ENCODE measurements around the gene SNX15. TPM values are rescaled to one million over a fixed set of nuclear protein-coding genes. Genes with fewer than 3 reads are reported as not detected.
"Not testable (repeated sequence)": the region's sequence is repeated elsewhere in the genome, so short reads cannot be mapped to it uniquely, and the experiment has no call there.

Gene SNX15
- total RNA-seq, 1 donor from 2014 or later, result 18.3 TPM

DNA sequence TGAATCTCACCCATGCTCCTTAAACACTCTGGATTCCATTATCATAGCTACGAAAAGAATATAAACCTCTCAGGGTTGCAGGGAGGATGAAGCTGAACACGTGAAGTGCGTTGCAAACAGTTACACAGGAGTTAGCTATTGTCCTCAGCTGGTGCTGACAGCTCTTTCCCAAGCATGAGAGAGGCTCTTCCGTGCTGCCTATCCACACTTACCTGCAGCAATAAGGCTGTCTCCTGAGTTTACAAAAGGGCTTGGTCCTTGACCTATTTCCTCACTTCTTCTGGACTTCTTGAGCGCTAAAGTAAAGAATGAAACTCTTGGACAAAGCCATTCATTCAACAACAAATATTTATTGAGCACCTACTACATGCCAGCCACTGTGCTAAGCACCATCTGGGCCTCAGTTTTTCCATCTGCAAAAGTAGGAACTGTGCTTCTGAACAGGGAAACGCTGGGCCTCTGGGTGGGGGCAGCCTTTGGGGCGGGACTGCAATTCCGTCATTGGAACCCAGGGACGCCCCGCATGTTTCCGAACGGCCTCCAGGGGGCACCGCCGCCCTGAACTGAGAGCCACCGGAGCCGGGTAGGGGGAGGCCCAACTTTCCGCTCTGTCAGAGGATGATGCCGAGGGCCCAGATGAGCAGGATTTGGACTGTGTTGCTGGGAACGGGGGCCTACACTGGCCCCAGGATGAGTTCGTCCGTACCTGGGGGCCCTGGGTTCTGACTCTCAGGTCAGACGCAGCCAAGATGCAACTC lies 13.9 kb upstream of the SNX15 start:
- peak; percentile 97 for DNase-seq (ENCODE audit: missing footprints)
- intact Hi-C loops (cut with DNase I), result loop anchor here (5.0 kb wide), 3 partner anchors 96 to 169 kb away; partner anchors contain the start of genes ATG2A and CAPN1
- peak; percentile 95 for ATAC-seq

DNA sequence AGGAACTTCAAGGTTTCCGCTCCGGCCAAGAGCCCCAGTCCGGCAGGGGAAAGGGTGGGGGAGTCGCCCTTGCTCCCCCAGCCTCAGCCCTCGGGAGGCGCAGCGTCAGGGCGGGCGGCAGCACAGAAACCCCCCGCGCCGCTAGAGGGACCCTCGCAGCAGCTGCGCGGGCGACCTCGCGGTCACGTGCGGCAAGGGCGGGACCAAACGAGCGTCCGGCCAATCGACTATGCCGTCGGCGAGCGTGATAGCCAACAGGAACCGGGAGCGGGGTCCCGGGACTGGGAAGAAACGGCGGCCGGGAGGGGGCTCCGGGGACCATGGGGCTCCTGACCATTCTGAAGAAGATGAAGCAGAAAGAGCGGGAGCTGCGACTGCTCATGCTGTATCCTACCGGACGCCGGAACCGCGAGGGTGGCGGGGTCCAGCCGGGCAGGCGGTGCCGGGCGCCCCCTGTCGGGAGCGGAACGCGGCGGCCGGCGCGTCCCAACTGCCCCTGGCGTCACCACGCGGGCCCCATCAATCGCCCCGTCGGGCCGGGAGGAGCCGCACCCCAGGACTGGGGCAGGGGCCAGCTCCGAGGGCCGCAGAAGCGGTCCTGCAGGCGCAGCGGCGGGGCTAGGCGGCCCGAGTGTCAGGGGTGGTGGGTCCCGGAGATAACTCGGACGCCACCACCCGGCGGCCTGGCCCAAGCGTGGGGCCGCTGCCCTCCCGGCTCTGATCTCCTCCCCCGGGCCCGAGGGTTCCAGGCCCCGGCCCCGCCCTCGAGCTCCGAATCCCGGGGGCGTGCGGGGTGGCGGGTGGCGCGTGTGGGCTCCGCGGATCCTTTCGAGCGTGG lies 13.1 kb upstream of the SNX15 start, which contains the start of gene ARL2:
ARL2 (plus strand) TSS at position 273 of the 838 bp plus-strand sequence; CDS start at position 321, 48 bp downstream.
- intact Hi-C loops (cut with DNase I), result loop anchor here (2.0 to 5.0 kb wide), 4 partner anchors 97 to 168 kb away; partner anchors contain the start of genes ATG2A, CAPN1 and TM7SF2
- DNase-seq (ENCODE audit: missing footprints), result peak; percentile 97
- peak; percentile 93 for ATAC-seq

DNA sequence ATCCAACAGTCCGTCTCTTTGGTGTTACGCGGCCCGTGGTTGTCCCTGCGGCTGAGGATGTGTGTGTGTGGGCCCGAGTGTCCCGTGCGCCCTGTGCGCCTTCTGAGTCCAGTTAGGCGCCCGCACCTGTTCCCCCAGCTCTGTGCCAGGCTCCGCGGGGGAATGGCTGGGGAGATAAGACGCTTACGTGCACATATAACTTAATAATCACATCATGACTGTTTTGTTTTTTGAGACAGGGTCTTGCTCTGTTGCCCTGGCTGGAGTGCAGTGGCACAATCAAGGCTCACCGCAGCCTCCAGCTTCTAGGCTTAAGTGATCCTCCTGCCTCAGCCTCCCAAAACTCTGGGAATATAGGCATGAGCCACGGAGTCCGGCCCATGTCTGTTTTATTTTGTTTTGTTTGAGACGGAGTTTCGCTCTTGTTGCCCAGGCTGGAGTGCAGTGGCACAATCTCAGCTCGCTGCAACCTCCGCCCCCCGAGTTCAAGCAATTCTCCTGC lies 12.5 kb upstream of the SNX15 start:
- peak; percentile 77 for DNase-seq (ENCODE audit: missing footprints)

DNA sequence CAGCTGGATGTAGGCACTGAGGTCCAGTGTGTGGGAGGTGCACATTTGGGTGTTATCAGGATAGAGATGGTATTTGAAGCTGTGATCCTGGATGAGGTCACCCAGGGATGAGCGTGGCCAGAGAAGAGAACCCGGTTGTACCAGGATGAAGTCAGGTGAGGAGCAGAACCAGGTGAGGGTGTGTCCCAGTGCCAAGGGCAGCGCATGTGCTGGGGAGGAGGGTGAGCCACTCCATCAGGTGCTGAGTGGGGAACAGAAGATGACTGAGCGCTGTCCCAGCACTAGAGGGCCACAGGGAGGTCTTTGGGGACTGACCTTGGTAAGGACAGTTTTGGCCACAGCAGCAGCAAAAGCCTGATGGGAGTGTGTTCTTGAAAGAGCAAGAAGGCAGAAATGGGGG lies 10.5 kb upstream of the SNX15 start:
- DNase-seq (ENCODE audit: missing footprints) (peak; percentile 8), ATAC-seq (no peak)
- intact Hi-C loops (cut with DNase I), result no loop called here

More for the DNA sequence above, 12.5 kb upstream of the SNX15 start:
- intact Hi-C loops (cut with DNase I), result loop anchor here (2.0 to 5.0 kb wide), 4 partner anchors 96 to 168 kb away; partner anchors contain the start of genes ATG2A, CAPN1 and TM7SF2
- no peak for ATAC-seq

- intact Hi-C loops (cut with DNase I), result no loop called here
- DNase-seq (ENCODE audit: missing footprints) (peak; percentile 13), ATAC-seq (no peak)
Observed at GRCh38 chr11:65017937-65018336, 9.3 kb upstream of the SNX15 start.

DNA sequence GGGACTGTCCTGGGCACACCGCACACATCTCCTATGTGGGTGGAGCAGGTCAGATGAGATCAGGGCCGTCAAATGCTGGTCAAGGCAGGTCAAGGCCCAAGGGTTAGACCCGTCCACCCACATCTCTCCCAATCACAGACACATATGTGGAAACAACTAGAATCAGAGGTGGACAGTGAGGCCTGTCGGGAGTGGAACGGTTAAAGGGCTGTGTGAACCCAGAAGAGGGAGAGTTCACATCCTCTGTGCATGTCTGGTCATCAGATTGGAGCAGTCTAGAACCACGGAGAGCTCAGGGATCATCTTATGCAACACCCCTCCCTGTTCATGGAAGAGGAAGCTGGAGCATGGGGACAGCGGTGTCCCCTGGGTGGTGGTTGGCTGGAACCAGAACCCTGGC lies 7.4 kb upstream of the SNX15 start:
- intact Hi-C loops (cut with DNase I), result no loop called here
- no peak for ATAC-seq
- DNase-seq (ENCODE audit: missing footprints), result peak; percentile 39

GRCh38 chr11:65021003-65021402 lies 6.2 kb upstream of the SNX15 start:
- DNase-seq (ENCODE audit: missing footprints) (no peak), ATAC-seq (no peak)
- intact Hi-C loops (cut with DNase I), result no loop called here

GRCh38 chr11:65021509-65021908 lies 5.7 kb upstream of the SNX15 start:
- DNase-seq (ENCODE audit: missing footprints) (peak; percentile 20), ATAC-seq (no peak)
- intact Hi-C loops (cut with DNase I), result no loop called here

- ATAC-seq; intact Hi-C loops (cut with DNase I): not testable (repeated sequence)
- DNase-seq (ENCODE audit: missing footprints), result peak; percentile 16
Observed at GRCh38 chr11:65023502-65023901, 3.7 kb upstream of the SNX15 start.

DNA sequence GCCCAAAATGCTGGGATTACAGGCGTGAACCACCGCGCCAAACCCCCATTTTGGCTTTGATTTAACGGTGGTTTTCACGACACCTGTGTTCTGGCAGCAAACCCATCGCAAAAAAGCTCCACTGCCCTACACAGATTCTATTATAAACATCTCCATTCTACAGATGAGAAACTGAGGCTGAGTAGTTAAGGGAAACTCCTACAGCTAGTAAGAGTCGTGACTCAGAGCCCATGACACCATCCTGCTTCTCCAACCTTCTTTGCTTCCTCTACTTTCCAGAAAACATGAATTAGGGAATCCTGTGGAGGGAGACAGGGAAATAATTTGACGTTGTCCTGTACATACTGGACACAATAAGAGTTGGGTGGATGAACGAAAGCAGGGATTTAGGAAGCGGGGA lies 429 bp upstream of the SNX15 start:
- no peak for ATAC-seq
- intact Hi-C loops (cut with DNase I), result loop anchor here (2.0 to 5.0 kb wide), 3 partner anchors 14 to 105 kb away; partner anchors contain the start of genes CDCA5, PPP2R5B, SAC3D1 and ZFPL1

GRCh38 chr11:65032216-65032615 lies 5.0 kb downstream of the SNX15 start:
- peak; percentile 37 for DNase-seq (ENCODE audit: missing footprints)
- no peak for ATAC-seq
- intact Hi-C loops (cut with DNase I), result no loop called here

More for the DNA sequence above, 429 bp upstream of the SNX15 start:
- peak; percentile 9 for DNase-seq (ENCODE audit: missing footprints)

DNA sequence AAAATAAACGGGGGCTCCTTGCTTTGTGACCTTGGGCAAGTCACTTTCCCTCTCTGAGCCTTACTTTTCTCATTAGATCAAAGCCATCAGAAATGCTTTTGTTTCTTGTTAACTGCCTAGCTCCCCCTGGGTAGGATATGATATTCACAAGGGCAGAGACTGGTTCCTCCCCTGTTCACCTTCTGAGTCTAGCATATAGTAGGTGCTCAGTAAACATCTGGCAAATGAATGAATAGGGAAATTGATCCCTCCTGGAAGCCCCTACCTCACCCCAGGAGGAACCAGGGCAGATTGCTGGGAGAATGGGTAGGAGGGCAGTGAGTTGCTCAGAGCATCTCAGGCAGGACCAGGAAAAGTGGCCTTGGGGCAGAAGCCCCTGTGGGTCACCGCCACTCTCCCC lies 7.2 kb downstream of the SNX15 start:
- DNase-seq (ENCODE audit: missing footprints) (no peak), ATAC-seq (no peak)
- intact Hi-C loops (cut with DNase I), result no loop called here

DNA sequence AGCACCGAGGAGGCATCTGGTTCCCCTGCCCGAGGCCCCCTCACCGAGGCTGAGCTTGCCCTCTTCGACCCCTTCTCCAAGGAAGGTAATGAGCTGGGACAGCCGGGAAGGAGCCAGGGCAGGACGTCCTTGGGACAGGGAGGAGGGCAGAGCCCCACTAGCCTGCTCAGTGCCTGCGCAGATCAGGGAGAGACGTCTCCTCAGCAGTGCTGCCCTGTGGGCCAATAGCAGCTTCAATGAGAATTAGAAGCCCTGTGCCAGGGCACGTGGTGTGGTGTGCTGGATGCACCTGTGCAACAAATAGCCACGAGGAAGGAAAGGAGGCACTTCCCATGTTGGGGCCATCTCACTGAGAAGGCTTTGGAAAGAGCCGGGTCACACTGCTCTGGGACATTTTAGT lies 8.3 kb downstream of the SNX15 start:
- ATAC-seq (no peak), DNase-seq (ENCODE audit: missing footprints) (peak; percentile 23)
- intact Hi-C loops (cut with DNase I), result no loop called here

DNA sequence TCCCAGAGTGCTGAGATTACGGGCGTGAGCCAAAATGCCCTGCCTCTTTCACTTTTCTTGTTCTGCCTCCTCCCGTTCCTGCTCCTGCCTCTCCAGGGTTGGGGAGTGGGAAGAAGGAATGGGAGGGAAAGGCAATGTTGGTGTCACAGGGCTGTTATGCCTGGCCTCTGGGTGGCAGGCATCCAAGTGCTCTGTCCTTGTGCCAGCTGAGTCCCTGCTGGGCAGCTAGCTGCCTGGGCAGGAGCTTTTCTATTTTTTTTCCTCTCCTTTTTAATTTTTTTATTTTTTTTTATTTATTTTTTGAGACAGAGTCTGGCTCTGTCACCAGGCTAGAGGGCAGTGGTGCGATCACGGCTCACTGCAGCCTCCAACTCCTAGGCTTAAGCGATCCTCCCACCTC lies 9.7 kb downstream of the SNX15 start:
- DNase-seq (ENCODE audit: missing footprints), result peak; percentile 76
- intact Hi-C loops (cut with DNase I), result no loop called here

GRCh38 chr11:65040520-65040846 lies 13.2 kb downstream of the SNX15 start:
- intact Hi-C loops (cut with DNase I), result loop anchor here (2.0 to 5.0 kb wide), 2 partner anchors 14 to 42 kb away; partner anchors contain the start of genes CDCA5, SNX15 and ZFPL1
- DNase-seq (ENCODE audit: missing footprints) (no peak), ATAC-seq (no peak)

More for the DNA sequence above, 9.7 kb downstream of the SNX15 start:
- ATAC-seq, result no peak

DNA sequence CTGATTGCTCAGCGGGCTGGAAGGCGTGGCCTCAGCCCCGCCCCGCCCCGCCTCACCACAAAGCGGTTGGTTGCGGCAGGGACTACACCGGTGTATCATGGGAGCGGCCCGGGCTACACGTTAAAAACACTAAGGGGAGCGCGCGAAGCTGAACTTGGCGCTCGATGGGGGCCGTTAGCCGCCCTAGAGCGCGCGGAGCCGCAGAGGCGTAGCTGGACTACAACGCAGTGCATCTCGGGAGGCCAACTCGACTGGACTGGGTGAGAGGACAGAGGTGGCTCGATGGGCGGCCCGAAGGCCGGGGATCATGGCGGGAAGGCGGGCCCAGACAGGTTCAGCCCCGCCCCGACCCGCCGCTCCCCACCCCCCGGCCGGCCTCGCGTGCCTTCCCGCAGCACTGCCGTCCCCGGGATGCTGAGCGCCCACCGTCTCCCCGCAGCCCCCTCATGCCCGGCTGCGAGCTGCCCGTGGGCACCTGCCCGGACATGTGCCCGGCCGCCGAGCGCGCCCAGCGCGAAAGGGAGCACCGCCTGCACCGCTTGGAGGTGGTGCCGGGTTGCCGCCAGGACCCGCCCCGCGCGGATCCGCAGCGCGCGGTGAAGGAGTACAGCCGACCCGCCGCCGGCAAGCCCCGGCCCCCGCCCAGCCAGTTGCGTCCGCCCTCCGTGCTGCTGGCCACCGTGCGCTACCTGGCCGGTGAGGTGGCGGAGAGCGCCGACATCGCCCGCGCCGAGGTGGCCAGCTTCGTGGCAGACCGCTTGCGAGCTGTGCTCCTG lies 13.8 kb downstream of the SNX15 start, which contains the start of gene SAC3D1:
SAC3D1 (plus strand) TSS at position 364 of the 776 bp plus-strand sequence; CDS start at position 447, 83 bp downstream.
- intact Hi-C loops (cut with DNase I), result loop anchor here (2.0 to 5.0 kb wide), 2 partner anchors 14 to 41 kb away; partner anchors contain the start of genes CDCA5, SNX15 and ZFPL1
- DNase-seq (ENCODE audit: missing footprints) (peak; percentile 95), ATAC-seq (peak; percentile 95)

- DNase-seq (ENCODE audit: missing footprints), result no peak
- intact Hi-C loops (cut with DNase I), result loop anchor here (5.0 kb wide), 1 partner anchor 39 kb away; the partner anchor contains the start of genes CDCA5 and ZFPL1
- no peak for ATAC-seq
Observed at GRCh38 chr11:65042891-65043290, 15.7 kb downstream of the SNX15 start.
